ENCODE data around the gene SCARB1.

DNA sequence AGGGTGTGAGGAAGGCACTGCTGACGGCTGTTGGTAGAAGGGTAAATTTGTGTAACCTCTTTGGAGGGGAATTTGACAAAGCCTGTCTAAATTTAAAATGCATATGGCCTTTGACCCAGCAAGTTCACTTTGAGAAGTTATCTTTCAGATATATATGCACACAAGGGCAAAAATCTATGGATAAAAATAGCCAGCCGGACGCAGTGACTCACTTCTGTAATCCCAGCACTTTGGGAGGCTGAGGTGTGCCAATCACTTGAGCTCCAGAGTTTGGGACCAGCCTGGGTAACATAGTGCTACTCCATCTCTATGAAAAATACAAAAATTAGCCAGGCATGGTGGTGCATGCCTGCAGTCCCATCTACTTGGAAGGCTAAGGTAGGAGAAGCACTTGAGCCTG, 37.3 kb upstream of the SCARB1 start:
- TF ChIP-seq EZH2 (IDR thresholded peaks at IDR 0.05; ENCODE audit: low read length, missing control alignments): no peak
- TF ChIP-seq, protein P1, sequence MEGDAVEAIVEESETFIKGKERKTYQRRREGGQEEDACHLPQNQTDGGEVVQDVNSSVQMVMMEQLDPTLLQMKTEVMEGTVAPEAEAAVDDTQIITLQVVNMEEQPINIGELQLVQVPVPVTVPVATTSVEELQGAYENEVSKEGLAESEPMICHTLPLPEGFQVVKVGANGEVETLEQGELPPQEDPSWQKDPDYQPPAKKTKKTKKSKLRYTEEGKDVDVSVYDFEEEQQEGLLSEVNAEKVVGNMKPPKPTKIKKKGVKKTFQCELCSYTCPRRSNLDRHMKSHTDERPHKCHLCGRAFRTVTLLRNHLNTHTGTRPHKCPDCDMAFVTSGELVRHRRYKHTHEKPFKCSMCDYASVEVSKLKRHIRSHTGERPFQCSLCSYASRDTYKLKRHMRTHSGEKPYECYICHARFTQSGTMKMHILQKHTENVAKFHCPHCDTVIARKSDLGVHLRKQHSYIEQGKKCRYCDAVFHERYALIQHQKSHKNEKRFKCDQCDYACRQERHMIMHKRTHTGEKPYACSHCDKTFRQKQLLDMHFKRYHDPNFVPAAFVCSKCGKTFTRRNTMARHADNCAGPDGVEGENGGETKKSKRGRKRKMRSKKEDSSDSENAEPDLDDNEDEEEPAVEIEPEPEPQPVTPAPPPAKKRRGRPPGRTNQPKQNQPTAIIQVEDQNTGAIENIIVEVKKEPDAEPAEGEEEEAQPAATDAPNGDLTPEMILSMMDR (conservative IDR thresholded peaks at IDR 0.05 in 1 of 2, IDR thresholded peaks at IDR 0.05 in 1 of 2; ENCODE audit: low read depth in 1 of 2, low read length in 2 of 2): no peak
